H1 (cell line): ENCODE measurements around the gene DOCK8. TPM values are rescaled to one million over a fixed set of nuclear protein-coding genes. Genes with fewer than 3 reads are reported as not detected.

Experiments used
- CTCF ChIA-PET: fragments of 300-600 bp; sonication (Branson Sonifier 250); formaldehyde crosslinking; loops from one replicate; lab custom pipeline; 2021; ENCODE audit not compliant: partially characterized antibody; lab: Charles Lee
- POLR2A ChIA-PET: fragments of 300-600 bp; sonication (Branson Sonifier 250); formaldehyde crosslinking; loops from one replicate; lab custom pipeline; 2021; ENCODE audit warnings: inconsistent platforms; ENCODE audit not compliant: partially characterized antibody; lab: Charles Lee
- DNase-seq, 2 experiments: peaks; one replicate each; pipeline versions ENCODE4 v3.0.0 to v3.0.0-alpha.2; 2010 to 2022; ENCODE audit warnings: low spot score in 2 of 2, low read depth in 1 of 2, mixed read lengths in 1 of 2
- FAIRE-seq: peaks from 2 replicates; lab custom pipeline; 2011; peaks lifted over from hg19 to GRCh38; lab: Jason Lieb, UNC
- H2AFZ ChIP-seq: 2 replicates; pipeline ENCODE4 v1.8.1; 2012; ENCODE audit warnings: low read length, inconsistent platforms
- H2AK5ac ChIP-seq: 2 replicates; pipeline ENCODE4 v1.6.1; 2013; ENCODE audit warnings: low read depth, low read length
- H2BK120ac ChIP-seq: replicated peaks from 2 replicates; pipeline ENCODE3; 2013; ENCODE audit warnings: low read depth, low read length, inconsistent platforms
- H2BK12ac ChIP-seq: 2 replicates; pipeline ENCODE4 v1.6.1; 2013; ENCODE audit warnings: low read depth, low read length
- H2BK15ac ChIP-seq: 2 replicates; pipeline ENCODE4 v1.6.1; 2013; ENCODE audit warnings: low read length
- H2BK20ac ChIP-seq: 2 replicates; pipeline ENCODE4 v1.6.1; 2013; ENCODE audit warnings: low read length
- H2BK5ac ChIP-seq: 2 replicates; pipeline ENCODE4 v1.6.1; 2013; ENCODE audit warnings: low read depth, low read length
- H3K14ac ChIP-seq: 2 replicates; pipeline ENCODE4 v1.6.1; 2013; ENCODE audit warnings: inconsistent platforms; ENCODE audit not compliant: insufficient read length
- H3K18ac ChIP-seq: 2 replicates; pipeline ENCODE4 v1.6.1; 2013; ENCODE audit warnings: low read length; ENCODE audit errors: extremely low read depth
- H3K23ac ChIP-seq: 2 replicates; pipeline ENCODE4 v1.6.1; 2013; ENCODE audit warnings: inconsistent platforms; ENCODE audit not compliant: insufficient read length
- H3K23me2 ChIP-seq: 2 replicates; pipeline ENCODE4 v1.6.1; 2013; ENCODE audit warnings: low read depth, low read length
- H3K27ac ChIP-seq: 2 replicates; pipeline ENCODE4 v1.6.1; 2011; ENCODE audit warnings: low read depth, low read length, inconsistent platforms
- H3K27me3 ChIP-seq, 4 experiments: replicated peaks in 1 of 4; 1 replicate in 1 of 4; 2 replicates in 3 of 4; pipeline versions ENCODE4 v1.6.1 to v1.8.1; 2011 to 2013; ENCODE audit warnings: low read length in 3 of 4, mild to moderate bottlenecking in 3 of 4, inconsistent platforms in 2 of 4, mixed read lengths in 2 of 4, moderate library complexity in 1 of 4; ENCODE audit not compliant: control insufficient read depth in 3 of 4, insufficient read depth in 3 of 4; ENCODE audit errors: extremely low read depth in 1 of 4
- H3K36me3 ChIP-seq, 4 experiments: 2 replicates each; pipeline versions ENCODE4 v1.6.1 to v1.8.1; 2011 to 2013; ENCODE audit warnings: mild to moderate bottlenecking in 4 of 4, low read length in 3 of 4, moderate library complexity in 2 of 4, control low read depth in 1 of 4, inconsistent platforms in 1 of 4; ENCODE audit not compliant: insufficient read depth in 4 of 4, control insufficient read depth in 2 of 4
- H3K4ac ChIP-seq: replicated peaks from 2 replicates; pipeline ENCODE3; 2013; ENCODE audit warnings: low read length, low read depth, mixed read lengths, inconsistent platforms; ENCODE audit not compliant: insufficient read length
- H3K4me1 ChIP-seq, 4 experiments: replicated peaks in 1 of 4; 1 replicate in 1 of 4; 2 replicates in 3 of 4; pipeline versions ENCODE4 v1.6.1 to v1.8.1; 2011 to 2013; ENCODE audit warnings: low read length in 3 of 4, inconsistent platforms in 2 of 4, mixed read lengths in 1 of 4; ENCODE audit not compliant: insufficient read depth in 4 of 4, control insufficient read depth in 3 of 4
- H3K4me2 ChIP-seq, 2 experiments: 2 replicates each; pipeline versions ENCODE4 v1.6.1 to v1.8.1; 2011 to 2013; ENCODE audit warnings: low read depth in 2 of 2, low read length in 2 of 2, control low read depth in 1 of 2, inconsistent platforms in 1 of 2, mild to moderate bottlenecking in 1 of 2; ENCODE audit not compliant: insufficient read depth in 1 of 2
- H3K4me3 ChIP-seq, 4 experiments: fragments of 200-600, 300-600 bp in 1 of 4; sonication (generic), shearing (Covaris generic), sonication (Bioruptor Twin) in 1 of 4; 2 replicates each; pipeline versions ENCODE4 v1.5.1 to v1.8.1; 2011 to 2016; ENCODE audit warnings: low read length in 4 of 4, low read depth in 3 of 4, control low read depth in 2 of 4, inconsistent platforms in 2 of 4, mild to moderate bottlenecking in 2 of 4, mixed read lengths in 1 of 4, moderate library complexity in 1 of 4; ENCODE audit not compliant: insufficient read depth in 2 of 4; ENCODE audit errors: extremely low read depth in 1 of 4
- H3K56ac ChIP-seq: replicated peaks from 2 replicates; pipeline ENCODE3; 2013; ENCODE audit warnings: low read depth, mild to moderate bottlenecking, mixed read lengths, low read length, inconsistent platforms; ENCODE audit not compliant: insufficient read length
- H3K79me1 ChIP-seq: 2 replicates; pipeline ENCODE4 v1.6.1; 2013; ENCODE audit warnings: low read depth, low read length, control low read depth
- H3K79me2 ChIP-seq, 2 experiments: 2 replicates each; pipeline versions ENCODE4 v1.6.1 to v1.8.1; 2012 to 2013; ENCODE audit warnings: low read length in 2 of 2, mild to moderate bottlenecking in 2 of 2, inconsistent platforms in 1 of 2; ENCODE audit not compliant: insufficient read depth in 2 of 2, control insufficient read depth in 1 of 2
- H3K9ac ChIP-seq, 4 experiments: replicated peaks in 1 of 4; 1 replicate in 1 of 4; 2 replicates in 3 of 4; pipeline versions ENCODE4 v1.6.1 to v1.8.1; 2011 to 2013; ENCODE audit warnings: low read depth in 3 of 4, low read length in 3 of 4, control low read depth in 2 of 4, mild to moderate bottlenecking in 2 of 4, moderate library complexity in 2 of 4, inconsistent platforms in 1 of 4; ENCODE audit errors: extremely low read depth in 1 of 4
- H3K9me3 ChIP-seq, 2 experiments: 2 replicates each; pipeline versions ENCODE4 v1.6.1 to v1.8.1; 2012 to 2013; ENCODE audit warnings: mild to moderate bottlenecking in 2 of 2, moderate library complexity in 2 of 2, control low read depth in 1 of 2, inconsistent platforms in 1 of 2, low read depth in 1 of 2, low read length in 1 of 2, mixed read lengths in 1 of 2; ENCODE audit not compliant: insufficient read depth in 2 of 2
- H4K20me1 ChIP-seq, 2 experiments: replicated peaks in 1 of 2; 2 replicates each; pipeline versions ENCODE3 to v1.8.1; 2011 to 2013; ENCODE audit warnings: inconsistent platforms in 2 of 2, low read length in 2 of 2, mild to moderate bottlenecking in 1 of 2; ENCODE audit not compliant: insufficient read depth in 2 of 2, control insufficient read depth in 1 of 2
- H4K5ac ChIP-seq: 2 replicates; pipeline ENCODE4 v1.6.1; 2013; ENCODE audit warnings: low read length, low read depth, mixed read lengths, inconsistent platforms; ENCODE audit not compliant: insufficient read length
- H4K8ac ChIP-seq: 2 replicates; pipeline ENCODE4 v1.8.0; 2013; ENCODE audit warnings: mild to moderate bottlenecking, moderate library complexity, low read length, inconsistent platforms; ENCODE audit not compliant: insufficient read depth; ENCODE audit errors: extremely low read depth
- H4K91ac ChIP-seq: replicated peaks from 2 replicates; pipeline ENCODE3; 2013; ENCODE audit warnings: low read length, mixed read lengths, inconsistent platforms; ENCODE audit not compliant: insufficient read length
- TBP ChIP-seq: IDR thresholded peaks from 2 replicates; pipeline ENCODE4 v1.6.1; 2011; ENCODE audit warnings: low read depth, low read length, improper control_type of control experiment
- WGBS, 2 experiments: shearing (Covaris generic) in 1 of 2; methylation state at CpG; one replicate each; pipeline versions ENCODE4 v1.1.6 to v1.1.7; 2013 to 2015; ENCODE audit warnings: low lambda C conversion rate in 2 of 2, mixed read lengths in 2 of 2, inconsistent platforms in 1 of 2, low coverage in 1 of 2, missing lambda C conversion rate in 1 of 2; ENCODE audit not compliant: insufficient replicate concordance in 2 of 2, insufficient coverage in 1 of 2, insufficient read length in 1 of 2; ENCODE audit errors: extremely low coverage in 1 of 2, missing lambda C conversion rate in 1 of 2; 5-methylcytosine and 5-hydroxymethylcytosine counted together
- polyA plus RNA-seq, 7 experiments: library from polyadenylated mRNA; depleted of rRNA in 3 of 7; stranded (reverse) in 5 of 7; unstranded in 2 of 7; fragments of >200 nt in 5 of 7; fragments of 200-250 nt in 2 of 7; gene quantifications; 1 replicate in 5 of 7; 2 replicates in 1 of 7; 4 replicates in 1 of 7; pipeline versions ENCODE4 v1.2.1 to v1.2.3, GENCODE V29; 2011 to 2013; ENCODE audit warnings: missing spikeins in 2 of 7, mixed read lengths in 2 of 7
- total RNA-seq: library from RNA; stranded (reverse); fragmentation: NEBNext Ultra II Directional; extraction: Animal tissue kit (Norgen Biotek cat#: 25700); gene quantifications from 2 replicates; pipeline ENCODE4 v1.2.1, GENCODE V29; 2021

Gene DOCK8
- total and polyA plus RNA-seq, 2 of the 8 experiments (the other 6 are each of a cell fraction or from before 2014, with no cell fraction given): 0.57 to 2.0 TPM

GRCh38 chr9:495739-496138, 281.1 kb downstream of the DOCK8 start:
- H4K20me1 ChIP-seq: no peaks in the 10 kb centered on the region
- no peak for FAIRE-seq
- H3K27ac ChIP-seq: no peak overlapping the region
- H3K14ac ChIP-seq: no peak overlapping the region
- no peak overlapping the region for H2BK12ac ChIP-seq
- H3K27me3 ChIP-seq: no peaks in the 10 kb centered on the region
- no peak overlapping the region for H3K4me3 ChIP-seq
- no peak overlapping the region for H2BK15ac ChIP-seq
- no peak overlapping the region for H4K91ac ChIP-seq
- no peaks in the 10 kb centered on the region for H3K79me2 ChIP-seq
- no peak overlapping the region for H3K18ac ChIP-seq
- ChIA-PET POLR2A (interaction anchor here (0.6 kb wide), 1 partner anchor 11 kb away, joined by 3 read pairs; no protein-coding TSS in a partner anchor), CTCF (interaction anchor here (0.6 to 1.4 kb wide), 7 partner anchors 8 to 514 kb away, joined by 3 read pairs; no protein-coding TSS in a partner anchor)
- H3K23me2 ChIP-seq: no peaks in the 10 kb centered on the region
- H2BK5ac ChIP-seq: no peak overlapping the region
- no peak overlapping the region for H3K23ac ChIP-seq
- no peak overlapping the region for H3K56ac ChIP-seq
- H4K8ac ChIP-seq: no peak overlapping the region
- no peaks in the 10 kb centered on the region for H3K79me1 ChIP-seq
- no peaks in the 10 kb centered on the region for H3K9me3 ChIP-seq
- H2BK120ac ChIP-seq: no peak overlapping the region
- H3K4me2 ChIP-seq: no peak overlapping the region
- WGBS, 2 experiments: 63% methylated on average over 1 of the region's 1 CpG; no CpG with 5 or more reads in 1 of the 2 experiments
- no peaks in the 10 kb centered on the region for H3K4me1 ChIP-seq
- no peak overlapping the region for H3K4ac ChIP-seq
- DNase-seq: no peak
- H2AK5ac ChIP-seq: no peak overlapping the region
- no peak overlapping the region for H4K5ac ChIP-seq
- H2BK20ac ChIP-seq: no peak overlapping the region
- no peak overlapping the region for H3K9ac ChIP-seq
- no peaks in the 10 kb centered on the region for H3K36me3 ChIP-seq
- H2AFZ ChIP-seq: no peak overlapping the region
- no peak for TF ChIP-seq TBP
